GM23338 (cell line): ENCODE data around the gene FHIT. TPM values are rescaled to one million over a fixed set of nuclear protein-coding genes. Genes with fewer than 3 reads are reported as not detected.

ENCODE experiments used
- ATAC-seq: fragments of 200-7000 bp; cut with Tn5 transposase; 3 replicates; pipeline ENCODE4 v1.9.1; 2020
- DNase-seq: peaks from one replicate; pipeline ENCODE4 v3.0.0-alpha.2; 2015; ENCODE audit warnings: low spot score
- H2AFZ ChIP-seq: fragments of 200-600 bp; sonication (generic); 2 replicates; pipeline ENCODE4 v1.8.0; 2016; ENCODE audit warnings: antibody characterized with exemption, mild to moderate bottlenecking, moderate library complexity
- H3F3A ChIP-seq: fragments of 200-600 bp; sonication (generic); replicated peaks from 2 replicates; pipeline ENCODE4 v1.8.0; 2017; ENCODE audit warnings: antibody characterized with exemption, mixed run types, low read depth
- H3K27ac ChIP-seq: fragments of 200-600 bp; sonication (generic); 2 replicates; pipeline ENCODE4 v1.6.1; 2016; ENCODE audit warnings: low read depth
- H3K27me3 ChIP-seq: fragments of 200-600 bp; sonication (generic); 2 replicates; pipeline ENCODE4 v1.8.0; 2016; ENCODE audit warnings: mild to moderate bottlenecking, mixed run types, moderate library complexity; ENCODE audit not compliant: insufficient read depth
- H3K36me3 ChIP-seq: fragments of 200-600 bp; sonication (generic); 2 replicates; pipeline ENCODE4 v1.8.0; 2016; ENCODE audit warnings: mild to moderate bottlenecking; ENCODE audit not compliant: insufficient read depth
- H3K4me1 ChIP-seq: fragments of 200-600 bp; sonication (generic); 2 replicates; pipeline ENCODE4 v1.8.0; 2016; ENCODE audit warnings: mild to moderate bottlenecking, moderate library complexity; ENCODE audit not compliant: insufficient read depth
- H3K4me2 ChIP-seq: fragments of 200-600 bp; sonication (generic); 2 replicates; pipeline ENCODE4 v1.7.1; 2017; ENCODE audit warnings: mixed run types
- H3K4me3 ChIP-seq: fragments of 200-600 bp; sonication (generic); 2 replicates; pipeline ENCODE4 v1.6.1; 2016; ENCODE audit warnings: mixed run types
- H3K79me2 ChIP-seq: fragments of 200-600 bp; sonication (generic); replicated peaks from 2 replicates; pipeline ENCODE4 v1.8.0; 2017; ENCODE audit warnings: mild to moderate bottlenecking; ENCODE audit not compliant: insufficient read depth
- H3K9me2 ChIP-seq: fragments of 200-600 bp; sonication (generic); 2 replicates; pipeline ENCODE4 v1.8.0; 2017; ENCODE audit not compliant: insufficient read depth
- H4K20me1 ChIP-seq: fragments of 200-600 bp; sonication (generic); replicated peaks from 2 replicates; pipeline ENCODE4 v1.8.0; 2017; ENCODE audit warnings: mild to moderate bottlenecking; ENCODE audit not compliant: insufficient read depth
- H3K27ac Mint-ChIP-seq: 2 replicates; pipeline ENCODE4 v1.8.0; 2020; ENCODE audit warnings: inconsistent platforms, mild to moderate bottlenecking, moderate library complexity, mixed read lengths
- H3K27me3 Mint-ChIP-seq: 3 replicates; pipeline ENCODE4 v1.8.0; 2022; ENCODE audit warnings: low read depth, mild to moderate bottlenecking, moderate library complexity, mixed read lengths, inconsistent platforms; ENCODE audit not compliant: insufficient read depth, poor library complexity
- H3K36me3 Mint-ChIP-seq: 3 replicates; pipeline ENCODE4 v1.8.0; 2021; ENCODE audit warnings: low read depth, mild to moderate bottlenecking, inconsistent platforms, moderate library complexity, mixed read lengths
- H3K4me1 Mint-ChIP-seq: 3 replicates; pipeline ENCODE4 v1.8.0; 2020; ENCODE audit warnings: mild to moderate bottlenecking, inconsistent platforms, mixed read lengths
- H3K4me3 Mint-ChIP-seq: 3 replicates; pipeline ENCODE4 v1.8.0; 2021; ENCODE audit warnings: moderate library complexity, mild to moderate bottlenecking, inconsistent platforms, mixed read lengths
- H3K9me3 Mint-ChIP-seq: 3 replicates; pipeline ENCODE4 v1.8.0; 2020; ENCODE audit warnings: moderate library complexity, mild to moderate bottlenecking, inconsistent platforms, mixed read lengths
- CREB1 ChIP-seq: fragments of 250-450 bp; sonication (Bioruptor Pico); IDR thresholded peaks from 2 replicates; pipeline ENCODE4 v1.5.0; 2020; ENCODE audit warnings: low read depth, mild to moderate bottlenecking, moderate library complexity
- EZH2 ChIP-seq: fragments of 200-600 bp; sonication (generic); IDR thresholded peaks from one replicate; pipeline ENCODE4 v1.8.0; 2017; ENCODE audit warnings: antibody characterized with exemption, mild to moderate bottlenecking, low read depth; ENCODE audit not compliant: unreplicated experiment
- EZH2phosphoT487 ChIP-seq: fragments of 200-600 bp; sonication (generic); IDR thresholded peaks from one replicate; pipeline ENCODE4 v1.8.1; 2018; ENCODE audit warnings: antibody characterized with exemption; ENCODE audit not compliant: unreplicated experiment
- NANOG ChIP-seq: IDR thresholded peaks from 2 replicates; pipeline ENCODE4 v1.6.1; 2016; ENCODE audit warnings: antibody characterized with exemption, borderline replicate concordance
- POLR2AphosphoS5 ChIP-seq: IDR thresholded peaks from 2 replicates; pipeline ENCODE4 v1.6.1; 2016; ENCODE audit warnings: antibody characterized with exemption, low read depth
- STAT1 ChIP-seq: IDR thresholded peaks from one replicate; pipeline ENCODE4 v1.6.1; 2016; ENCODE audit warnings: antibody characterized with exemption; ENCODE audit not compliant: unreplicated experiment
- ZNF114 ChIP-seq: fragments of 250-450 bp; sonication (Bioruptor Pico); IDR thresholded peaks from 2 replicates; pipeline ENCODE4 v1.5.0; 2020; ENCODE audit warnings: mild to moderate bottlenecking, moderate library complexity
- ZNF331 ChIP-seq: fragments of 250-450 bp; sonication (Bioruptor Pico); IDR thresholded peaks from 2 replicates; pipeline ENCODE4 v1.5.0; 2020; ENCODE audit warnings: low read depth, mild to moderate bottlenecking, moderate library complexity
- polyA plus RNA-seq: library from polyadenylated mRNA; unstranded; fragments of >200 nt; fragmentation: Nextera tagmentation; extraction: Ambion mirVana; gene quantifications from 2 replicates; pipeline ENCODE4 v1.2.1, GENCODE V29; 2016
- total RNA-seq: library from RNA; depleted of rRNA; stranded (reverse); fragments of >200 nt; shearing (Covaris generic); gene quantifications from 2 replicates; pipeline ENCODE4 v1.2.3, GENCODE V29; 2014
- TF ChIP-seq, protein P1 (sequence below), 2 experiments: fragments of 200-600 bp in 1 of 2; sonication (generic) in 1 of 2; conservative IDR thresholded peaks; 2 replicates each; pipeline versions ENCODE4 v1.5.1 to v1.6.1; 2016 to 2017; ENCODE audit warnings: antibody characterized with exemption in 2 of 2, low read depth in 2 of 2, mild to moderate bottlenecking in 2 of 2, moderate library complexity in 1 of 2
- TF ChIP-seq, protein P2 (sequence below): fragments of 250-450 bp; sonication (Bioruptor Pico); IDR thresholded peaks from 2 replicates; pipeline ENCODE4 v1.5.0; 2020; ENCODE audit warnings: mild to moderate bottlenecking, moderate library complexity
- TF ChIP-seq, protein P3 (sequence below): IDR thresholded peaks from 2 replicates; pipeline ENCODE4 v1.6.1; 2016; ENCODE audit warnings: antibody characterized with exemption

Gene FHIT
- total and polyA plus RNA-seq, 2 experiments from 2014 or later = 3.0 to 8.3 TPM

DNA sequence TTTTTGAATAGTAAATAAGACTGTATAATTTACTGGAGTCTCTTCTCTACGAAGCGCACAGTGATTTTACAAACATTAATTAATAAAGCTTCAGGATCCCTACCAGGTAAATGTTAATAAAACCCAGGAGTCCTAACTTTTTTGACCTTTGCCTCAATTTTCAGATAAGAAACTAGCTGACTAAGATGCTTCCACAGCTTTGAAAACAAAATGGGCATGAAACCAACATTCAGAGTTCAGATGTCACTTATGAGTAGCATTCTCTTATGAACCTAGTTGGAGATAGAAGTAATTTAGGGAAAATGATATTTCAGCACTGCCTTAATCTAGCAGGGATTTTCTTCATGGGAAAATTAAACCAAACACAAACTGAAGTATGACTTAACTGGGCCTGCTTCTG, 13.0 kb upstream of the FHIT start:
- no peaks in the 10 kb centered on the region for H3K36me3 Mint-ChIP-seq
- H3K4me3 Mint-ChIP-seq = no peak overlapping the region
- no peaks in the 10 kb centered on the region for H4K20me1 ChIP-seq
- no peak overlapping the region for H3K4me2 ChIP-seq
- peaks cover 5% of the 10 kb centered on the region; the same call in 1 of the 2 replicates for H3K9me2 ChIP-seq
- H3K27me3 ChIP-seq = no peaks in the 10 kb centered on the region
- H2AFZ ChIP-seq = no peak overlapping the region
- H3K9me3 Mint-ChIP-seq = peaks cover 7% of the 10 kb centered on the region; the same call in 2 of the 3 replicates
- ATAC-seq (no peak), DNase-seq (no peak)
- no peak overlapping the region for H3K27ac ChIP-seq
- no peaks in the 10 kb centered on the region for H3K27me3 Mint-ChIP-seq
- no peaks in the 10 kb centered on the region for H3K4me1 Mint-ChIP-seq
- no peaks in the 10 kb centered on the region for H3F3A ChIP-seq
- no peak overlapping the region for H3K27ac Mint-ChIP-seq
- H3K79me2 ChIP-seq = no peaks in the 10 kb centered on the region
- TF ChIP-seq POLR2AphosphoS5 (no peak), EZH2 (no peak)
- TF ChIP-seq, protein P1, sequence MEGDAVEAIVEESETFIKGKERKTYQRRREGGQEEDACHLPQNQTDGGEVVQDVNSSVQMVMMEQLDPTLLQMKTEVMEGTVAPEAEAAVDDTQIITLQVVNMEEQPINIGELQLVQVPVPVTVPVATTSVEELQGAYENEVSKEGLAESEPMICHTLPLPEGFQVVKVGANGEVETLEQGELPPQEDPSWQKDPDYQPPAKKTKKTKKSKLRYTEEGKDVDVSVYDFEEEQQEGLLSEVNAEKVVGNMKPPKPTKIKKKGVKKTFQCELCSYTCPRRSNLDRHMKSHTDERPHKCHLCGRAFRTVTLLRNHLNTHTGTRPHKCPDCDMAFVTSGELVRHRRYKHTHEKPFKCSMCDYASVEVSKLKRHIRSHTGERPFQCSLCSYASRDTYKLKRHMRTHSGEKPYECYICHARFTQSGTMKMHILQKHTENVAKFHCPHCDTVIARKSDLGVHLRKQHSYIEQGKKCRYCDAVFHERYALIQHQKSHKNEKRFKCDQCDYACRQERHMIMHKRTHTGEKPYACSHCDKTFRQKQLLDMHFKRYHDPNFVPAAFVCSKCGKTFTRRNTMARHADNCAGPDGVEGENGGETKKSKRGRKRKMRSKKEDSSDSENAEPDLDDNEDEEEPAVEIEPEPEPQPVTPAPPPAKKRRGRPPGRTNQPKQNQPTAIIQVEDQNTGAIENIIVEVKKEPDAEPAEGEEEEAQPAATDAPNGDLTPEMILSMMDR (conservative IDR thresholded peaks at IDR 0.05; ENCODE audit: low read depth in 2 of 2) = no peak
- H3K4me3 ChIP-seq = no peak overlapping the region
- no peaks in the 10 kb centered on the region for H3K36me3 ChIP-seq
- no peaks in the 10 kb centered on the region for H3K4me1 ChIP-seq

DNA sequence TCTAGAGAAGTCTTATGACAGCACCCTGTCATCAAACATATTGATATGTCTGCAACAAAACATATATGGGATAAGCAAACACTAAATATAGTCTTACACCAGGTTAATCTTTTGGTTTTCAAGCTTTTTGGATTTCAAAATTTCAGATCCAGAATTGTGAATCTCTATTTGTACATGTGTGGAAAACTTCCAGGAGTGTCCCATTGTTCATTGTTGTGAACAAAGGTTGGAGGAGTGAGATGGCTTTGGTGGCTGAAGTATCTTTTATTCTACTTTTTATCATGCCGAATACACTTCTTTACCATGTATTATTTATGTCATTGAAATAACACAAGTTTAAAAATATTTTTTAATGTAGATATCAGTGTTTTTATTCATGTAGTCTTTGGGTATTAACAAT, 5.9 kb upstream of the FHIT start:
- Mint-ChIP-seq H3K4me3 (no peak overlapping the region), H3K4me1 (peaks cover 1% of the 10 kb centered on the region; the same call in 2 of the 3 replicates), H3K36me3 (no peaks in the 10 kb centered on the region), H3K27ac (no peak overlapping the region), H3K27me3 (no peaks in the 10 kb centered on the region), H3K9me3 (peaks cover 4% of the 10 kb centered on the region; the same call in 1 of the 3 replicates)
- no peaks in the 10 kb centered on the region for H3K27me3 ChIP-seq
- no peak overlapping the region for H3K27ac ChIP-seq
- 0 out of 2 replicates have a peak, but pooled peaks cover 7% of the 10 kb centered on the region for H3K4me1 ChIP-seq
- H4K20me1 ChIP-seq = no peaks in the 10 kb centered on the region
- no peaks in the 10 kb centered on the region for H3K79me2 ChIP-seq
- H3K4me3 ChIP-seq = no peak overlapping the region
- DNase-seq (no peak), ATAC-seq (no peak)
- H3F3A ChIP-seq = no peaks in the 10 kb centered on the region
- no peak overlapping the region for H2AFZ ChIP-seq
- no peaks in the 10 kb centered on the region for H3K9me2 ChIP-seq
- no peak overlapping the region for H3K4me2 ChIP-seq
- H3K36me3 ChIP-seq = no peaks in the 10 kb centered on the region
- no peak for TF ChIP-seq EZH2
- TF ChIP-seq, protein P1 (conservative IDR thresholded peaks at IDR 0.05; ENCODE audit: low read depth in 2 of 2) = no peak
- TF ChIP-seq CREB1 (CRISPR knock-in tag) = no peak
- TF ChIP-seq, protein P2, sequence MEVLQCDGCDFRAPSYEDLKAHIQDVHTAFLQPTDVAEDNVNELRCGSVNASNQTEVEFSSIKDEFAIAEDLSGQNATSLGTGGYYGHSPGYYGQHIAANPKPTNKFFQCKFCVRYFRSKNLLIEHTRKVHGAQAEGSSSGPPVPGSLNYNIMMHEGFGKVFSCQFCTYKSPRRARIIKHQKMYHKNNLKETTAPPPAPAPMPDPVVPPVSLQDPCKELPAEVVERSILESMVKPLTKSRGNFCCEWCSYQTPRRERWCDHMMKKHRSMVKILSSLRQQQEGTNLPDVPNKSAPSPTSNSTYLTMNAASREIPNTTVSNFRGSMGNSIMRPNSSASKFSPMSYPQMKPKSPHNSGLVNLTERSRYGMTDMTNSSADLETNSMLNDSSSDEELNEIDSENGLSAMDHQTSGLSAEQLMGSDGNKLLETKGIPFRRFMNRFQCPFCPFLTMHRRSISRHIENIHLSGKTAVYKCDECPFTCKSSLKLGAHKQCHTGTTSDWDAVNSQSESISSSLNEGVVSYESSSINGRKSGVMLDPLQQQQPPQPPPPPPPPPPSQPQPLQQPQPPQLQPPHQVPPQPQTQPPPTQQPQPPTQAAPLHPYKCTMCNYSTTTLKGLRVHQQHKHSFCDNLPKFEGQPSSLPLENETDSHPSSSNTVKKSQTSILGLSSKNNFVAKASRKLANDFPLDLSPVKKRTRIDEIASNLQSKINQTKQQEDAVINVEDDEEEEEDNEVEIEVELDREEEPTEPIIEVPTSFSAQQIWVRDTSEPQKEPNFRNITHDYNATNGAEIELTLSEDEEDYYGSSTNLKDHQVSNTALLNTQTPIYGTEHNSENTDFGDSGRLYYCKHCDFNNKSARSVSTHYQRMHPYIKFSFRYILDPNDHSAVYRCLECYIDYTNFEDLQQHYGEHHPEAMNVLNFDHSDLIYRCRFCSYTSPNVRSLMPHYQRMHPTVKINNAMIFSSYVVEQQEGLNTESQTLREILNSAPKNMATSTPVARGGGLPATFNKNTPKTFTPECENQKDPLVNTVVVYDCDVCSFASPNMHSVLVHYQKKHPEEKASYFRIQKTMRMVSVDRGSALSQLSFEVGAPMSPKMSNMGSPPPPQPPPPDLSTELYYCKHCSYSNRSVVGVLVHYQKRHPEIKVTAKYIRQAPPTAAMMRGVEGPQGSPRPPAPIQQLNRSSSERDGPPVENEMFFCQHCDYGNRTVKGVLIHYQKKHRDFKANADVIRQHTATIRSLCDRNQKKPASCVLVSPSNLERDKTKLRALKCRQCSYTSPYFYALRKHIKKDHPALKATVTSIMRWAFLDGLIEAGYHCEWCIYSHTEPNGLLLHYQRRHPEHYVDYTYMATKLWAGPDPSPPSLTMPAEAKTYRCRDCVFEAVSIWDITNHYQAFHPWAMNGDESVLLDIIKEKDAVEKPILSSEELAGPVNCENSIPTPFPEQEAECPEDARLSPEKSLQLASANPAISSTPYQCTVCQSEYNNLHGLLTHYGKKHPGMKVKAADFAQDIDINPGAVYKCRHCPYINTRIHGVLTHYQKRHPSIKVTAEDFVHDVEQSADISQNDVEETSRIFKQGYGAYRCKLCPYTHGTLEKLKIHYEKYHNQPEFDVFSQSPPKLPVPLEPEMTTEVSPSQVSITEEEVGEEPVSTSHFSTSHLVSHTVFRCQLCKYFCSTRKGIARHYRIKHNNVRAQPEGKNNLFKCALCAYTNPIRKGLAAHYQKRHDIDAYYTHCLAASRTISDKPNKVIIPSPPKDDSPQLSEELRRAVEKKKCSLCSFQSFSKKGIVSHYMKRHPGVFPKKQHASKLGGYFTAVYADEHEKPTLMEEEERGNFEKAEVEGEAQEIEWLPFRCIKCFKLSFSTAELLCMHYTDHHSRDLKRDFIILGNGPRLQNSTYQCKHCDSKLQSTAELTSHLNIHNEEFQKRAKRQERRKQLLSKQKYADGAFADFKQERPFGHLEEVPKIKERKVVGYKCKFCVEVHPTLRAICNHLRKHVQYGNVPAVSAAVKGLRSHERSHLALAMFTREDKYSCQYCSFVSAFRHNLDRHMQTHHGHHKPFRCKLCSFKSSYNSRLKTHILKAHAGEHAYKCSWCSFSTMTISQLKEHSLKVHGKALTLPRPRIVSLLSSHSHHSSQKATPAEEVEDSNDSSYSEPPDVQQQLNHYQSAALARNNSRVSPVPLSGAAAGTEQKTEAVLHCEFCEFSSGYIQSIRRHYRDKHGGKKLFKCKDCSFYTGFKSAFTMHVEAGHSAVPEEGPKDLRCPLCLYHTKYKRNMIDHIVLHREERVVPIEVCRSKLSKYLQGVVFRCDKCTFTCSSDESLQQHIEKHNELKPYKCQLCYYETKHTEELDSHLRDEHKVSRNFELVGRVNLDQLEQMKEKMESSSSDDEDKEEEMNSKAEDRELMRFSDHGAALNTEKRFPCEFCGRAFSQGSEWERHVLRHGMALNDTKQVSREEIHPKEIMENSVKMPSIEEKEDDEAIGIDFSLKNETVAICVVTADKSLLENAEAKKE (CRISPR knock-in tag) = no peak
- TF ChIP-seq ZNF114 (CRISPR knock-in tag) = no peak
- TF ChIP-seq STAT1 = no peak
- no peak for TF ChIP-seq ZNF331 (CRISPR knock-in tag)
- no peak for TF ChIP-seq NANOG
- TF ChIP-seq, protein P3, sequence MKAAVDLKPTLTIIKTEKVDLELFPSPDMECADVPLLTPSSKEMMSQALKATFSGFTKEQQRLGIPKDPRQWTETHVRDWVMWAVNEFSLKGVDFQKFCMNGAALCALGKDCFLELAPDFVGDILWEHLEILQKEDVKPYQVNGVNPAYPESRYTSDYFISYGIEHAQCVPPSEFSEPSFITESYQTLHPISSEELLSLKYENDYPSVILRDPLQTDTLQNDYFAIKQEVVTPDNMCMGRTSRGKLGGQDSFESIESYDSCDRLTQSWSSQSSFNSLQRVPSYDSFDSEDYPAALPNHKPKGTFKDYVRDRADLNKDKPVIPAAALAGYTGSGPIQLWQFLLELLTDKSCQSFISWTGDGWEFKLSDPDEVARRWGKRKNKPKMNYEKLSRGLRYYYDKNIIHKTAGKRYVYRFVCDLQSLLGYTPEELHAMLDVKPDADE = no peak
- no peak for TF ChIP-seq POLR2AphosphoS5
- no peak for TF ChIP-seq EZH2phosphoT487
